Measurements from ENCODE around the gene GAD1.

DNA sequence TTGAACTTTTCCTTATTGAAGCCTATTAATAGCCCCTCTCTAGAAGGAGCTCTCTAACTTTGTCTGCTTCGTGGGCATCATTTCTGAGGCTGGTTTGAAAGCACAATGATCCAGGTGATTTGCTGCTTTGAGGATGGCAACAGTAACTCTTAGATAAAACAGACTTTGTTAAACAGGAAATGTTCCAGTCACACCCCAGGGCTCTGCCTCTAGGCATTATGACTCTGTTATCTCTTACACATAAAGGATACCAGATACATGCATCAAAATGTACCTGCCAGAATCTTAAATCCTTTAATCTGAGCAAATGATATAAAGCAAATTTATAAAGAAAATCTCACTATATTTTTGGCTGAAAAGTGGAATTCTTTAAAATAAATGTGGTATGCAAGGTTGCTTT lies 52.3 kb downstream of the GAD1 start:
- TF ChIP-seq, protein P1, sequence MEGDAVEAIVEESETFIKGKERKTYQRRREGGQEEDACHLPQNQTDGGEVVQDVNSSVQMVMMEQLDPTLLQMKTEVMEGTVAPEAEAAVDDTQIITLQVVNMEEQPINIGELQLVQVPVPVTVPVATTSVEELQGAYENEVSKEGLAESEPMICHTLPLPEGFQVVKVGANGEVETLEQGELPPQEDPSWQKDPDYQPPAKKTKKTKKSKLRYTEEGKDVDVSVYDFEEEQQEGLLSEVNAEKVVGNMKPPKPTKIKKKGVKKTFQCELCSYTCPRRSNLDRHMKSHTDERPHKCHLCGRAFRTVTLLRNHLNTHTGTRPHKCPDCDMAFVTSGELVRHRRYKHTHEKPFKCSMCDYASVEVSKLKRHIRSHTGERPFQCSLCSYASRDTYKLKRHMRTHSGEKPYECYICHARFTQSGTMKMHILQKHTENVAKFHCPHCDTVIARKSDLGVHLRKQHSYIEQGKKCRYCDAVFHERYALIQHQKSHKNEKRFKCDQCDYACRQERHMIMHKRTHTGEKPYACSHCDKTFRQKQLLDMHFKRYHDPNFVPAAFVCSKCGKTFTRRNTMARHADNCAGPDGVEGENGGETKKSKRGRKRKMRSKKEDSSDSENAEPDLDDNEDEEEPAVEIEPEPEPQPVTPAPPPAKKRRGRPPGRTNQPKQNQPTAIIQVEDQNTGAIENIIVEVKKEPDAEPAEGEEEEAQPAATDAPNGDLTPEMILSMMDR (IDR thresholded peaks at IDR 0.05; ENCODE audit: poor library complexity, severe bottlenecking), result no peak
- TF ChIP-seq POLR2AphosphoS5 (IDR thresholded peaks at IDR 0.05) (no peak), EZH2 (IDR thresholded peaks at IDR 0.05; ENCODE audit: borderline replicate concordance, insufficient read depth, low read length, poor library complexity, severe bottlenecking) (no peak), EP300 (conservative IDR thresholded peaks at IDR 0.05; ENCODE audit: poor library complexity, severe bottlenecking) (no peak), RAD21 (conservative IDR thresholded peaks at IDR 0.05) (no peak), TAF1 (IDR thresholded peaks at IDR 0.05; ENCODE audit: low read depth) (no peak), SMC3 (conservative IDR thresholded peaks at IDR 0.05; ENCODE audit: poor library complexity) (no peak), MXI1 (conservative IDR thresholded peaks at IDR 0.05; ENCODE audit: poor library complexity, severe bottlenecking) (no peak)
- TF ChIP-seq, protein P2, sequence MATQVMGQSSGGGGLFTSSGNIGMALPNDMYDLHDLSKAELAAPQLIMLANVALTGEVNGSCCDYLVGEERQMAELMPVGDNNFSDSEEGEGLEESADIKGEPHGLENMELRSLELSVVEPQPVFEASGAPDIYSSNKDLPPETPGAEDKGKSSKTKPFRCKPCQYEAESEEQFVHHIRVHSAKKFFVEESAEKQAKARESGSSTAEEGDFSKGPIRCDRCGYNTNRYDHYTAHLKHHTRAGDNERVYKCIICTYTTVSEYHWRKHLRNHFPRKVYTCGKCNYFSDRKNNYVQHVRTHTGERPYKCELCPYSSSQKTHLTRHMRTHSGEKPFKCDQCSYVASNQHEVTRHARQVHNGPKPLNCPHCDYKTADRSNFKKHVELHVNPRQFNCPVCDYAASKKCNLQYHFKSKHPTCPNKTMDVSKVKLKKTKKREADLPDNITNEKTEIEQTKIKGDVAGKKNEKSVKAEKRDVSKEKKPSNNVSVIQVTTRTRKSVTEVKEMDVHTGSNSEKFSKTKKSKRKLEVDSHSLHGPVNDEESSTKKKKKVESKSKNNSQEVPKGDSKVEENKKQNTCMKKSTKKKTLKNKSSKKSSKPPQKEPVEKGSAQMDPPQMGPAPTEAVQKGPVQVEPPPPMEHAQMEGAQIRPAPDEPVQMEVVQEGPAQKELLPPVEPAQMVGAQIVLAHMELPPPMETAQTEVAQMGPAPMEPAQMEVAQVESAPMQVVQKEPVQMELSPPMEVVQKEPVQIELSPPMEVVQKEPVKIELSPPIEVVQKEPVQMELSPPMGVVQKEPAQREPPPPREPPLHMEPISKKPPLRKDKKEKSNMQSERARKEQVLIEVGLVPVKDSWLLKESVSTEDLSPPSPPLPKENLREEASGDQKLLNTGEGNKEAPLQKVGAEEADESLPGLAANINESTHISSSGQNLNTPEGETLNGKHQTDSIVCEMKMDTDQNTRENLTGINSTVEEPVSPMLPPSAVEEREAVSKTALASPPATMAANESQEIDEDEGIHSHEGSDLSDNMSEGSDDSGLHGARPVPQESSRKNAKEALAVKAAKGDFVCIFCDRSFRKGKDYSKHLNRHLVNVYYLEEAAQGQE (IDR thresholded peaks at IDR 0.05; ENCODE audit: borderline replicate concordance), result no peak
